ENCODE measurements around the gene SLC6A1.

- TF ChIP-seq CTCF (IDR thresholded peaks at IDR 0.05): no peak
- TF ChIP-seq POLR2A (IDR thresholded peaks at IDR 0.05): no peak
These were observed 19.4 kb upstream of the SLC6A1 start for GRCh38 chr3:10973046-10973595.

Measured in stomach (tissue), 4 donors.